ENCODE data around the gene HSBP1.

GRCh38 chr16:83803811-83804210 lies 4.0 kb upstream of the HSBP1 start:
- TF ChIP-seq CTCF (IDR thresholded peaks at IDR 0.05), result no peak
- TF ChIP-seq EZH2 (IDR thresholded peaks at IDR 0.05), result no peak

All from neural progenitor cell (in vitro differentiated cells).